ENCODE data around the gene MRPL21.

The MRPL21 gene

GRCh38 chr11:68910965-68911364 lies 7.3 kb upstream of the MRPL21 start:
- Histone ChIP-seq H3K27me3 (ENCODE audit: control insufficient read depth, low read length) (no peaks in the 10 kb centered on the region), H3K79me2 (ENCODE audit: control insufficient read depth, low read length) (peaks cover 9% of the 10 kb centered on the region), H3K4me1 (ENCODE audit: control insufficient read depth, low read length) (no peaks in the 10 kb centered on the region), H3K27ac (ENCODE audit: low read depth, low read length) (no peak overlapping the region), H3F3A (ENCODE audit: control insufficient read depth, insufficient read depth) (no peaks in the 10 kb centered on the region), H3K4me3 (ENCODE audit: low read length) (no peak overlapping the region), H3K4me2 (ENCODE audit: low read length) (no peak overlapping the region), H3K36me3 (ENCODE audit: control insufficient read depth, low read length) (peaks cover 48% of the 10 kb centered on the region), H3K9me2 (replicated peaks; ENCODE audit: control insufficient read depth, low read length) (no peaks in the 10 kb centered on the region), H4K20me1 (ENCODE audit: control insufficient read depth, insufficient read depth, low read depth, low read length) (no peaks in the 10 kb centered on the region), H3K9me3 (ENCODE audit: control insufficient read depth, insufficient read depth, low read length) (no peaks in the 10 kb centered on the region)
- no peak for TF ChIP-seq EZH2phosphoT487 (IDR thresholded peaks at IDR 0.05; ENCODE audit: borderline replicate concordance, low read length)
- no peak for TF ChIP-seq CTCF (IDR thresholded peaks at IDR 0.05; ENCODE audit: low read depth, low read length, poor library complexity, severe bottlenecking)

- no peaks in the 10 kb centered on the region for H3F3A ChIP-seq (ENCODE audit: control insufficient read depth, insufficient read depth)
- no peaks in the 10 kb centered on the region for H3K9me3 ChIP-seq (ENCODE audit: control insufficient read depth, insufficient read depth, low read length)
- TF ChIP-seq EZH2phosphoT487 (IDR thresholded peaks at IDR 0.05; ENCODE audit: borderline replicate concordance, low read length), result no peak
- TF ChIP-seq CTCF (IDR thresholded peaks at IDR 0.05; ENCODE audit: low read depth, low read length, poor library complexity, severe bottlenecking), result no peak
- H3K27ac ChIP-seq (ENCODE audit: low read depth, low read length), result no peak overlapping the region
- H3K4me3 ChIP-seq (ENCODE audit: low read length), result no peak overlapping the region
- no peaks in the 10 kb centered on the region for H3K27me3 ChIP-seq (ENCODE audit: control insufficient read depth, low read length)
- no peaks in the 10 kb centered on the region for H4K20me1 ChIP-seq (ENCODE audit: control insufficient read depth, insufficient read depth, low read depth, low read length)
- H3K79me2 ChIP-seq (ENCODE audit: control insufficient read depth, low read length), result peaks cover 36% of the 10 kb centered on the region
- H3K4me1 ChIP-seq (ENCODE audit: control insufficient read depth, low read length), result peaks cover 8% of the 10 kb centered on the region
- H3K36me3 ChIP-seq (ENCODE audit: control insufficient read depth, low read length), result peaks cover 46% of the 10 kb centered on the region
- no peaks in the 10 kb centered on the region for H3K9me2 ChIP-seq (replicated peaks; ENCODE audit: control insufficient read depth, low read length)
- no peak overlapping the region for H3K4me2 ChIP-seq (ENCODE audit: low read length)
Observed at GRCh38 chr11:68908273-68908672, 4.6 kb upstream of the MRPL21 start.

- no peaks in the 10 kb centered on the region for H3K9me2 ChIP-seq (replicated peaks; ENCODE audit: control insufficient read depth, low read length)
- H4K20me1 ChIP-seq (ENCODE audit: control insufficient read depth, insufficient read depth, low read depth, low read length), result 0 out of 2 replicates have a peak, but pooled peaks cover 5% of the 10 kb centered on the region
- H3F3A ChIP-seq (ENCODE audit: control insufficient read depth, insufficient read depth), result no peaks in the 10 kb centered on the region
- H3K36me3 ChIP-seq (ENCODE audit: control insufficient read depth, low read length), result peaks cover 42% of the 10 kb centered on the region
- peak overlapping the region; percentile 82 for H3K4me2 ChIP-seq (ENCODE audit: low read length)
- no peak overlapping the region for H3K27ac ChIP-seq (ENCODE audit: low read depth, low read length)
- H3K4me1 ChIP-seq (ENCODE audit: control insufficient read depth, low read length), result peaks cover 24% of the 10 kb centered on the region
- peak overlapping the region; percentile 96 for H3K4me3 ChIP-seq (ENCODE audit: low read length)
- H3K27me3 ChIP-seq (ENCODE audit: control insufficient read depth, low read length), result no peaks in the 10 kb centered on the region
- no peaks in the 10 kb centered on the region for H3K9me3 ChIP-seq (ENCODE audit: control insufficient read depth, insufficient read depth, low read length)
- TF ChIP-seq EZH2phosphoT487 (IDR thresholded peaks at IDR 0.05; ENCODE audit: borderline replicate concordance, low read length), result no peak
- TF ChIP-seq CTCF (IDR thresholded peaks at IDR 0.05; ENCODE audit: low read depth, low read length, poor library complexity, severe bottlenecking), result no peak
- peaks cover 62% of the 10 kb centered on the region for H3K79me2 ChIP-seq (ENCODE audit: control insufficient read depth, low read length)
Observed at GRCh38 chr11:68905421-68906360, 2.1 kb upstream of the MRPL21 start.

All from DOHH2 (cell line).